Neural progenitor cell (in vitro differentiated cells): ENCODE results near the gene OR2A5.

Experiments
- EZH2 ChIP-seq: fragments of 200-600 bp; sonication (generic); IDR thresholded peaks from 2 replicates; pipeline ENCODE4 v1.6.1; 2017; ENCODE audit warnings: antibody characterized with exemption, mild to moderate bottlenecking, moderate library complexity
- EZH2phosphoT487 ChIP-seq: fragments of 200-600 bp; sonication (generic); IDR thresholded peaks from 2 replicates; pipeline ENCODE4 v1.6.1; 2017; ENCODE audit warnings: antibody characterized with exemption
- TF ChIP-seq, protein P1 (sequence below): fragments of 200-600 bp; sonication (generic); IDR thresholded peaks from 2 replicates; pipeline ENCODE4 v1.5.1; 2017; ENCODE audit warnings: antibody characterized with exemption, mild to moderate bottlenecking

DNA sequence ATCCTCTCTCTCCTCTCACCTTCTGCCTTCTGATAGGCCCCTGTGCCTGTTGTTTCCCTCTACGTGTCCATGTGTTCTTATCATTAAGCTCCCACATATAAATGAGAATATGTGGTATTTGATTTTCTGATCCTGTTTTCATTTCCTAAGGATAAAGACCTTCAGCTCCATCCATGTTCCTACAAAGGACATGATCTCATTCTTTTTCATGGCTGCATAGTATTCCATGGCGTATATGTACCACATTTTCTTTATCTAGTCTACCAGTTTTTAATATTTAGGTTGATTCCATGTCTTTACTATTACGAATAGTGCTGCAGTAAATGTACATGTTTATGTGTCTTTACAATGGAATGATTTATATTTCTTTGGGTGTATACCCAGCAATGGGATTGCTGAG lies 41.9 kb downstream of the OR2A5 start:
- TF ChIP-seq, protein P1, sequence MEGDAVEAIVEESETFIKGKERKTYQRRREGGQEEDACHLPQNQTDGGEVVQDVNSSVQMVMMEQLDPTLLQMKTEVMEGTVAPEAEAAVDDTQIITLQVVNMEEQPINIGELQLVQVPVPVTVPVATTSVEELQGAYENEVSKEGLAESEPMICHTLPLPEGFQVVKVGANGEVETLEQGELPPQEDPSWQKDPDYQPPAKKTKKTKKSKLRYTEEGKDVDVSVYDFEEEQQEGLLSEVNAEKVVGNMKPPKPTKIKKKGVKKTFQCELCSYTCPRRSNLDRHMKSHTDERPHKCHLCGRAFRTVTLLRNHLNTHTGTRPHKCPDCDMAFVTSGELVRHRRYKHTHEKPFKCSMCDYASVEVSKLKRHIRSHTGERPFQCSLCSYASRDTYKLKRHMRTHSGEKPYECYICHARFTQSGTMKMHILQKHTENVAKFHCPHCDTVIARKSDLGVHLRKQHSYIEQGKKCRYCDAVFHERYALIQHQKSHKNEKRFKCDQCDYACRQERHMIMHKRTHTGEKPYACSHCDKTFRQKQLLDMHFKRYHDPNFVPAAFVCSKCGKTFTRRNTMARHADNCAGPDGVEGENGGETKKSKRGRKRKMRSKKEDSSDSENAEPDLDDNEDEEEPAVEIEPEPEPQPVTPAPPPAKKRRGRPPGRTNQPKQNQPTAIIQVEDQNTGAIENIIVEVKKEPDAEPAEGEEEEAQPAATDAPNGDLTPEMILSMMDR, result no peak
- no peak for TF ChIP-seq EZH2phosphoT487
- TF ChIP-seq EZH2, result no peak
